Measurements from ENCODE around the gene CRABP2.
A peak's percentile ranks its signal among the peaks of the same experiment; 100 is the strongest.

CRABP2 gene

GRCh38 chr1:156705321-156705917 lies at the start of gene CRABP2:
Gene CRABP2, minus strand, starts transcription at chr1:156705583. Its CDS starts 137 bp downstream, at chr1:156705446.
- Histone ChIP-seq H4K20me1 (ENCODE audit: control insufficient read depth, insufficient read depth, low read depth, low read length) (0 out of 2 replicates have a peak, but pooled peaks cover 3% of the 10 kb centered on the region), H3K4me1 (ENCODE audit: control insufficient read depth, low read length) (peaks cover 20% of the 10 kb centered on the region), H3K79me2 (ENCODE audit: control insufficient read depth, low read length) (no peaks in the 10 kb centered on the region), H3K4me2 (ENCODE audit: low read length) (peak within 1 kb of the TSS; percentile 81), H3K9me2 (replicated peaks; ENCODE audit: control insufficient read depth, low read length) (no peaks in the 10 kb centered on the region), H3K27ac (ENCODE audit: low read depth, low read length) (no peak within 1 kb of the TSS), H3F3A (ENCODE audit: control insufficient read depth, insufficient read depth) (no peaks in the 10 kb centered on the region), H3K36me3 (ENCODE audit: control insufficient read depth, low read length) (no peaks in the 10 kb centered on the region), H3K27me3 (ENCODE audit: control insufficient read depth, low read length) (peaks cover 61% of the 10 kb centered on the region), H3K4me3 (ENCODE audit: low read length) (peak within 1 kb of the TSS; percentile 67), H3K9me3 (ENCODE audit: control insufficient read depth, insufficient read depth, low read length) (no peaks in the 10 kb centered on the region)
- TF ChIP-seq CTCF (IDR thresholded peaks at IDR 0.05; ENCODE audit: low read depth, low read length, poor library complexity, severe bottlenecking) = no peak
- TF ChIP-seq EZH2phosphoT487 (IDR thresholded peaks at IDR 0.05; ENCODE audit: borderline replicate concordance, low read length) = no peak

DNA sequence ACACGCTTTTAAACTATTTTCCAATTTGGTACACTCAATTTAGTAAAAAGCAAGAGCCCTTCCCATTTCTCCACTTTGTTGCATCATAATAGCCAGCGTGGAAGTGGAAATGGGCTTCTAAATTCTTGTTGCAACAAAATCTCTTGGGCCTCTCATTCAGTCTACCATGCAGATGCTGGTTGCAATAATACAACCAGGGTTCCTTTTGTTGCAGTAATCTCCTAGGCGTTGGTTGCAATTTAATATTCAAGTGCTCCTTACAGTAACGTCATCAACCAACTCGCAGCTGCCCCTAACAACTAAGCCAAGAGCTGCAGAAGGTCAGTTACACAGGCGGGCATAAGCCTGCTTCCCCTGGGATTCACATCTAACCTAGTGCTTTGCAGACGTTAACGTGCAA lies 48.8 kb upstream of the CRABP2 start:
- Histone ChIP-seq H3K4me2 (ENCODE audit: low read length) (no peak overlapping the region), H3K27ac (ENCODE audit: low read depth, low read length) (no peak overlapping the region), H3K27me3 (ENCODE audit: control insufficient read depth, low read length) (no peaks in the 10 kb centered on the region), H3K4me3 (ENCODE audit: low read length) (no peak overlapping the region), H3F3A (ENCODE audit: control insufficient read depth, insufficient read depth) (peaks cover 6% of the 10 kb centered on the region), H3K36me3 (ENCODE audit: control insufficient read depth, low read length) (peaks cover 26% of the 10 kb centered on the region), H3K4me1 (ENCODE audit: control insufficient read depth, low read length) (peaks cover 27% of the 10 kb centered on the region), H3K9me2 (replicated peaks; ENCODE audit: control insufficient read depth, low read length) (no peaks in the 10 kb centered on the region), H3K79me2 (ENCODE audit: control insufficient read depth, low read length) (peaks cover 45% of the 10 kb centered on the region), H4K20me1 (ENCODE audit: control insufficient read depth, insufficient read depth, low read depth, low read length) (peaks cover 5% of the 10 kb centered on the region; the same call in 1 of the 2 replicates), H3K9me3 (ENCODE audit: control insufficient read depth, insufficient read depth, low read length) (no peaks in the 10 kb centered on the region)
- TF ChIP-seq CTCF (IDR thresholded peaks at IDR 0.05; ENCODE audit: low read depth, low read length, poor library complexity, severe bottlenecking) = no peak
- no peak for TF ChIP-seq EZH2phosphoT487 (IDR thresholded peaks at IDR 0.05; ENCODE audit: borderline replicate concordance, low read length)

DNA sequence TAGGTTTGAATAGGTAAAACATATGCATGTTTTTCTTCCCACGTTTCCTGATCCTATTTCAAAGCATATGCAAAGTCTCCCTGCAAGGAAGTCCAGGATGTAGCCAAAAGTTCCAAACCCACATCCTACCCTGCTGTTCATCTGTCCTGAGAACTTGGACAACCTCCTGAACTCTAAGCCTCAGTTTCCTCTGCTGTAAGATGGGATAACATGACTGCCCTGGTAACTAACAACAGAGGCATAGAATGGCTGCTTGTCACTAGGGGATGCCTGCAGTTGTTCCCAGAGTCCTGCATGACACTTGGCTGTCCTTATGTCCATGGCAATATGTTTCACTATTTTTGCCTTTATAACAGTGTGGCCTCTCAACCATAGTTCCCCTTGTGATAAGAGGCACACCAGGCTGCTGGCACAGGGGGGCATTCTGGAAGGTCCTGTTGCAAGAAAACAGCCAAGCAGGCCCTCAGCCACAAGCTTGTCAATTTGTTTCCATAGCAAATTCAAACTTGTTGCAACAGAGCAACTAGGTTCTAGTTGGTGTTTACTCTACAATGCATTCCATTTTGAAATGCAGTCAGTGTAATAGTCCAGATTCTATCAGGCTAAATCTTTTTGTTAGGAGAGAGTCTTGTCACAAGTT lies 47.6 kb upstream of the CRABP2 start:
- no peaks in the 10 kb centered on the region for H3K27me3 ChIP-seq (ENCODE audit: control insufficient read depth, low read length)
- H3F3A ChIP-seq (ENCODE audit: control insufficient read depth, insufficient read depth) = 0 out of 2 replicates have a peak, but pooled peaks cover 7% of the 10 kb centered on the region
- H3K9me3 ChIP-seq (ENCODE audit: control insufficient read depth, insufficient read depth, low read length) = no peaks in the 10 kb centered on the region
- H3K4me2 ChIP-seq (ENCODE audit: low read length) = peak overlapping the region; percentile 77
- peaks cover 39% of the 10 kb centered on the region for H3K36me3 ChIP-seq (ENCODE audit: control insufficient read depth, low read length)
- peak overlapping the region; percentile 97 for H3K4me3 ChIP-seq (ENCODE audit: low read length)
- peaks cover 10% of the 10 kb centered on the region; the same call in 1 of the 2 replicates for H4K20me1 ChIP-seq (ENCODE audit: control insufficient read depth, insufficient read depth, low read depth, low read length)
- no peak overlapping the region for H3K27ac ChIP-seq (ENCODE audit: low read depth, low read length)
- H3K9me2 ChIP-seq (replicated peaks; ENCODE audit: control insufficient read depth, low read length) = no peaks in the 10 kb centered on the region
- no peak for TF ChIP-seq EZH2phosphoT487 (IDR thresholded peaks at IDR 0.05; ENCODE audit: borderline replicate concordance, low read length)
- TF ChIP-seq CTCF (IDR thresholded peaks at IDR 0.05; ENCODE audit: low read depth, low read length, poor library complexity, severe bottlenecking) = no peak
- H3K79me2 ChIP-seq (ENCODE audit: control insufficient read depth, low read length) = peaks cover 58% of the 10 kb centered on the region
- peaks cover 39% of the 10 kb centered on the region for H3K4me1 ChIP-seq (ENCODE audit: control insufficient read depth, low read length)

Measured in DOHH2 (cell line).